CD4-positive, alpha-beta T cell (primary cell): ENCODE measurements around the gene SAP130. TPM values are rescaled to one million over a fixed set of nuclear protein-coding genes. Genes with fewer than 3 reads are reported as not detected.

Source experiments
- ATAC-seq: fragments of 200-7000 bp; cut with Tn5 transposase; one replicate; pipeline ENCODE4 v1.10.0; 2022; ENCODE audit warnings: mild to moderate bottlenecking; ENCODE audit not compliant: poor library complexity
- CTCF ChIA-PET: fragments of 350-600 bp; sonication (Branson Sonifier 250); formaldehyde crosslinking; loops from one replicate; lab custom pipeline; 2021; ENCODE audit warnings: antibody characterized with exemption, inconsistent platforms; lab: Charles Lee
- POLR2A ChIA-PET: fragments of 350-600 bp; sonication (Branson Sonifier 250); formaldehyde crosslinking; loops from one replicate; lab custom pipeline; 2021; ENCODE audit warnings: antibody characterized with exemption, inconsistent platforms; lab: Charles Lee
- DNase-seq, 14 experiments: peaks; one replicate each; pipeline ENCODE4 v3.0.0-alpha.2; 2013 to 2020; ENCODE audit warnings: mixed read lengths in 2 of 14
- H3K27ac ChIP-seq, 2 donors: one replicate each; pipeline versions ENCODE4 v1.5.1 to v1.7.0; 2013; ENCODE audit warnings: low read length in 2 of 2, low read depth in 1 of 2, mild to moderate bottlenecking in 1 of 2
- H3K27me3 ChIP-seq, 2 experiments: 1 replicate in 1 of 2; 2 replicates in 1 of 2; pipeline versions ENCODE4 v1.6.1 to v1.7.0; 2013; ENCODE audit warnings: low read length in 2 of 2, control low read depth in 1 of 2, mild to moderate bottlenecking in 1 of 2, moderate library complexity in 1 of 2; ENCODE audit not compliant: insufficient read depth in 2 of 2, control insufficient read depth in 1 of 2
- H3K36me3 ChIP-seq: one replicate; pipeline ENCODE4 v1.6.1; 2013; ENCODE audit warnings: low read length, control low read depth; ENCODE audit not compliant: insufficient read depth
- H3K4me1 ChIP-seq: one replicate; pipeline ENCODE4 v1.6.1; 2013; ENCODE audit warnings: low read length, control low read depth; ENCODE audit not compliant: insufficient read depth
- H3K4me3 ChIP-seq: one replicate; pipeline ENCODE4 v1.5.1; 2013; ENCODE audit warnings: mild to moderate bottlenecking, low read length, moderate library complexity
- H3K9me3 ChIP-seq, 2 experiments: 1 replicate in 1 of 2; 2 replicates in 1 of 2; pipeline versions ENCODE4 v1.6.1 to v1.7.0; 2013; ENCODE audit warnings: low read length in 2 of 2, mild to moderate bottlenecking in 2 of 2, control low read depth in 1 of 2, moderate library complexity in 1 of 2; ENCODE audit not compliant: control insufficient read depth in 1 of 2, insufficient read depth in 1 of 2
- H3K27ac Mint-ChIP-seq: one replicate; pipeline ENCODE4 v1.8.0; 2020; ENCODE audit warnings: mixed read lengths
- H3K27me3 Mint-ChIP-seq: one replicate; pipeline ENCODE4 v1.8.0; 2021; ENCODE audit warnings: mixed read lengths
- H3K36me3 Mint-ChIP-seq: one replicate; pipeline ENCODE4 v1.8.0; 2021; ENCODE audit warnings: low read depth, mixed read lengths
- H3K4me1 Mint-ChIP-seq: one replicate; pipeline ENCODE4 v1.8.0; 2021; ENCODE audit warnings: low read depth, mixed read lengths
- H3K4me3 Mint-ChIP-seq: one replicate; pipeline ENCODE4 v1.8.0; 2020; ENCODE audit warnings: mild to moderate bottlenecking, mixed read lengths
- H3K9me3 Mint-ChIP-seq: one replicate; pipeline ENCODE4 v1.8.0; 2020; ENCODE audit warnings: mixed read lengths
- CTCF ChIP-seq: fragments of 200-600 bp; IDR thresholded peaks from one replicate; pipeline ENCODE4 v1.8.0; 2022; ENCODE audit warnings: antibody characterized with exemption, mild to moderate bottlenecking
- intact Hi-C, 2 experiments: fragments of 100-400 bp; cut with DNase I in 1 of 2; cut with micrococcal nuclease in 1 of 2; formaldehyde crosslinking; loops; one replicate each; pipeline versions ENCODE4 v1.15.1 to v1.9.0; 2023 to 2025; cut with DNase I, micrococcal nuclease
- polyA plus RNA-seq, 2 donors: library from polyadenylated mRNA; unstranded; fragments of 120-200 nt; gene quantifications; one replicate each; pipeline ENCODE4 v1.2.1, GENCODE V29; 2013
- total RNA-seq, 174 experiments: library from RNA in 2 of 174; stranded (reverse) in 2 of 174; gene quantifications; one replicate each; pipeline ENCODE4 v1.2.3 and lab custom pipeline; 2021 to 2026

Gene SAP130
- total RNA-seq, result 10 to 100 TPM; 19.2 to 21.0 TPM
- 12.8 TPM for polyA plus RNA-seq (2013, experiment 1 of 2)
- 16.4 TPM for polyA plus RNA-seq (2013, experiment 2 of 2)
- 5.5 to 53.2 (median 23.3) reads per million in 172 experiments for total RNA-seq (lab: John Stamatoyannopoulos, UW)

GRCh38 chr2:128027801-128028667 lies at the start of gene SAP130:
SAP130 (minus strand) TSS chr2:128028059; CDS start chr2:128026292, 1,767 bp downstream.
- ChIA-PET POLR2A (interaction anchor here (0.6 to 2.9 kb wide), 14 partner anchors 17 to 501 kb away, joined by 3 to 71 read pairs (median 4); partner anchors contain the start of genes AMMECR1L, IWS1, POLR2D and SFT2D3), CTCF (interaction anchor here (1.6 kb wide), 1 partner anchor 146 kb away, joined by 5 read pairs; no protein-coding TSS in a partner anchor)
- ATAC-seq (peak; percentile 76), DNase-seq (peak; percentile 96 to 99 (median 98))
- Mint-ChIP-seq H3K27ac (peak within 1 kb of the TSS; percentile 96), H3K36me3 (peaks cover 14% of the 10 kb centered on the region), H3K9me3 (no peaks in the 10 kb centered on the region), H3K27me3 (no peaks in the 10 kb centered on the region), H3K4me3 (peak within 1 kb of the TSS; percentile 99), H3K4me1 (peaks cover 30% of the 10 kb centered on the region)
- intact Hi-C loops, result loop anchor here (1.0 to 10.0 kb wide), 9 partner anchors 61 to 641 kb away; partner anchors contain the start of genes IWS1 (in 2 of the 2), POLR2D (in 2 of the 2), AMMECR1L (in 1 of the 2) and MAP3K2 (in 1 of the 2)
- no peaks in the 10 kb centered on the region for H3K27me3 ChIP-seq
- no peaks in the 10 kb centered on the region for H3K36me3 ChIP-seq
- peaks cover 15% of the 10 kb centered on the region for H3K4me1 ChIP-seq
- H3K9me3 ChIP-seq, result peaks cover 0 to 5% of the 10 kb centered on the region in 2 experiments
- H3K27ac ChIP-seq, result peak within 1 kb of the TSS; percentile 85 to 89
- peak within 1 kb of the TSS; percentile 77 for H3K4me3 ChIP-seq
- TF ChIP-seq CTCF, result no peak

- POLR2A ChIA-PET, result no interaction called here
- intact Hi-C loops, result no loop called here
- H3K36me3 Mint-ChIP-seq, result no peaks in the 10 kb centered on the region
Observed at GRCh38 chr2:128076461-128077106, 48.7 kb upstream of the SAP130 start.

More at GRCh38 chr2:128076461-128077106, 48.7 kb upstream of the SAP130 start:
- H3K27ac Mint-ChIP-seq, result no peak overlapping the region
- Histone ChIP-seq H3K27ac (no peak overlapping the region), H3K9me3 (no peaks in the 10 kb centered on the region), H3K36me3 (no peaks in the 10 kb centered on the region), H3K4me1 (no peaks in the 10 kb centered on the region), H3K27me3 (no peaks in the 10 kb centered on the region), H3K4me3 (no peak overlapping the region)
- CTCF ChIA-PET, result interaction anchor here (0.6 kb wide), 1 partner anchor 625 kb away, joined by 3 read pairs; no protein-coding TSS in a partner anchor
- no peak for ATAC-seq
- DNase-seq, result no peak
- H3K4me1 Mint-ChIP-seq, result no peaks in the 10 kb centered on the region
- H3K4me3 Mint-ChIP-seq, result no peak overlapping the region
- no peaks in the 10 kb centered on the region for H3K27me3 Mint-ChIP-seq
- TF ChIP-seq CTCF, result no peak
- no peaks in the 10 kb centered on the region for H3K9me3 Mint-ChIP-seq
